HG03175 (cell line): ENCODE measurements around the gene ERP44.
"Not testable (repeated sequence)": the region's sequence is repeated elsewhere in the genome, so short reads cannot be mapped to it uniquely, and the experiment has no call there.

Experiments used
- ATAC-seq: cut with Tn5 transposase; IDR thresholded peaks from one replicate; pipeline ENCODE4 v1.9.1; 2021; ENCODE audit warnings: mild to moderate bottlenecking, moderate library complexity; ENCODE audit not compliant: unreplicated experiment

The ERP44 gene

GRCh38 chr9:100098887-100099721, at the start of gene ERP44, which contains the start of gene INVS:
TSS of gene ERP44 (minus strand) at chr9:100099000. CDS start at chr9:100098840, 160 bp downstream.
TSS of gene INVS (plus strand) at chr9:100099243. CDS start at chr9:100104522, 5,279 bp downstream.
- peak; percentile 97 for ATAC-seq

GRCh38 chr9:100145976-100146375, 47.2 kb upstream of the ERP44 start:
- ATAC-seq = not testable (repeated sequence)

GRCh38 chr9:100145167-100145934, 46.6 kb upstream of the ERP44 start:
- not testable (repeated sequence) for ATAC-seq

- ATAC-seq = not testable (repeated sequence)
Measured at GRCh38 chr9:100141862-100142261, 43.1 kb upstream of the ERP44 start.

DNA sequence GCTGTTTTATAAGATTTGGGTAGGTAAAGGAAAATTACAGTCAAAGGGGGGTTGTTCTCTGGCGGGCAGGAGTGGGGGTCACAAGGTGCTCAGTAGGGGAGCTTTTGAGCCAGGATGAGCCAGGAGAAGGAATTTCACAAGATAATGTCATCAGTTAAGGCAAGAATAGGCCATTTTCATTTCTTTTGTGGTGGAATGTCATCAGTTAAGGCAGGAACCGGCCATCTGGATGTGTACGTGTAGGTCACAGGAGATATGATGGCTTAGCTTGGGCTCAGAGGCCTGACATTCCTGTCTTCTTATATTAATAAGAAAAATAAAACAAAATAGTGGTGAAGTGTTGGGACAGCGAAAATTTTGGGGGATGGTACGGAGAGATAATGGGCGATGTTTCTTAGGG, 41.5 kb upstream of the ERP44 start:
- not testable (repeated sequence) for ATAC-seq

DNA sequence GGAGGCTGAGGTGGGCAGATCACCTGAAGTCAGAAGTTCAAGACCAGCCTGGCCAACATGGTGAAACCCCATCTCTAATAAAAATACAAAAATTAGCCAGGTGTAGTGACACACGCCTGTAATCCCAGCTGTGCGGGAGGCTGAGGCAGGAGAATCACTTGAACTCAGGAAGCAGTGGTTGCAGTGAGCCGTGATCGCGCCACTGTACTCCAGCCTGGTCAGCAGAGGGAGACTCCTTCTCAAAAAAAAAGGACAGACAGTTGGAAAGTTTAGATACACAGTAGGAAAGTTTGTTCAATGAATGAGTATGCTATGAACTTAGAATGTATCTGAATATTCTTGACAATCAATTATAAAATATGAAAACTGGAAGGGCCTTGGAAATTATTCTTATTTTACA, 38.0 kb upstream of the ERP44 start:
- not testable (repeated sequence) for ATAC-seq

DNA sequence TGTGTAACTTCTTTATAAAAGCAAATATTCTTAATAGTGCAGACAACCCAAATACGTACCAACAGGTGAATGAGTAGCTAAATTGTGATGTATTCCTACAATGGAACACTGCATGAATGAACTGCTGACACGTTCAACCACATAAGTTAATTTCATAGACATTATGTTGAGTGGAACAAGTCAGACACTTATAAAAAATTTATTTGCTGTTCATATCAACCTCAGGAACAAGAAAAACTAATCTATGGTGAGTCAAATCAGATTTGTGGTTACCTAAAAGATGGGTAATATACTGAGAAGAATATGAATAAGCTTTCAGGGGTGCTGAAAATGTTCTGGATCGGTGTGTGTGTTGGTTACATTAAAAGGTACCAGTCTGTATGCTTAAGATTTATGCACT, 35.9 kb upstream of the ERP44 start:
- ATAC-seq = no peak

DNA sequence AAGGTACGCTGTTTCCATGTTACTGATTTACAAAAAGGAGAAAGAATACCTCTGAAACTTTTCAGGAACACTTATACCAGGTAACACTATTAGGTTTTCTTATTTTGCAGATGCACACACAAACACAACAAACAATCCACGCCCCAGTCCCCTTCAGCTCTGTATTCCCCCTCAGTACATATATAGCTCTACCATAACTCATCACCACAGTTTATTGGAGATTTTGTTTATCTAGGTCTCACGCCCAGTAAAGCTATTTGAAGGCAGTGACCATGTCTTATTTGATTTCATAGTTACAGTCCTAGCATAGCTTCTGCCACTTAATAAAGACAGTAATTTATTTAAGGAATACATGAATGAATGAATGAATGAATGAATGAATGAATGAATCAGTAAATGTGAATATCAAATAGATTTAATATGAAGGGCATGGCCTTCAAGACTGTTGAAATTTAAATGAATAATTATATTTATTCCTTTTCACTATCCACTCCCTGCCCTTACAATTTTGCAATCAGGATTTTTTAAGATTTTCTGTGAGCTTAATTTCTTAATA, 33.2 kb upstream of the ERP44 start:
- ATAC-seq = no peak

GRCh38 chr9:100131216-100131615, 32.4 kb upstream of the ERP44 start:
- no peak for ATAC-seq

- ATAC-seq = no peak
Measured at GRCh38 chr9:100129772-100130171, 31.0 kb upstream of the ERP44 start.

GRCh38 chr9:100126423-100126822, 27.6 kb upstream of the ERP44 start:
- ATAC-seq = no peak

DNA sequence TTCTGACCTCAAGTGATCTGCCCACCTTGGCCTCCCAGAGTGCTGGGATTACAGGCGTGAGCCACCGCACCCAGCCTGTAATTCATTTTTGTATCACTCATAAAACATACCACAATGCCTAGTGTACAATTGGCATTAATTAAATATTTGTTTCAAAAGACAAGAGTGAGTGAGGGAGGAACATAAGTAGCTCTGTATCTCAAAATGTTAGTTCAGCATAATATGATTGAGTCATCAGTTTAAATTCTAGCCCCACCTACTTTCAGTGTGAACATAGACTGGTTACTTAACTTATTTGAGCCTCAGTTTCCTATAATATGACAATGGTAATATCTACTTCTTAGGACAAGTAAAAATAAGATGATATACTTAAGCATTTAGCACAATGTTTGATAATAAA, 27.1 kb upstream of the ERP44 start:
- no peak for ATAC-seq

DNA sequence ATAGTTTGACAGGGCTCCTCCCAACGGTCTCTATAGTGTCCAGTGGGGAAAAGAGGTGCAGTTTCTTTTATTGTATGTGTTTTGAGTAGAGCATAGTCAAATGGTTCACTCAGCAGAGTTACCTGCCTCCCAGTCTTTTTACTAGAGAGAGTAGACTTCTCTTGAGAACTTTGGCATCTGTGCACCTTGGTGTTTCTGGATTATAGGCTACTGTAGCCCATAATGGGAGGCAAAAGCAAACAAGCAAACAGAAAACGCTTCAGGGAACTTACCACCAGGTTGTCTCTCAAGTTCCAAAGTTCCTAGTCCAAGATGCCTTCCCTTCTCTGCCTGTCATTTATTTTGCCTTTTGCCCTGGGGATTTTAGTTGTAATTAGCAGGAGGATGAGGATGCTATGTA, 26.4 kb upstream of the ERP44 start:
- no peak for ATAC-seq

DNA sequence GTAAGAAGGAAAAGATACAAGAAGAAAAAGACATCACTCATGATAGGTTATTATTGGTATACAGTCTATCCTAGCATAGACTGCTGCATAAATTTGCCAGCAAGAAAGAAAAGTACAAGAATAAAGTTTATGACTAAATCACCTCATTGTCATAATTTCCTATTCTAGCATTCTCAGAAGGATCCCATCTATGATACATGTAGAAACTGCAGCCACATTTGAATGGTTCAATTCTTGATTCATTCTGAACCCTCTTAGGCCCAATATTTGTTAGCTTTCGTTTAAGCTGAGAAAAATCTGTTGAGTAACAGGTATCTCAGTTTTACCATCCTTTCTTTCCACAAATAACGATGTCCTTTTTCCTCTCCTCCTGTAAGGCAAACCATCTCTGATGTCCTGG, 21.5 kb upstream of the ERP44 start:
- no peak for ATAC-seq

- no peak for ATAC-seq
Measured at GRCh38 chr9:100117316-100117715, 18.5 kb upstream of the ERP44 start.

DNA sequence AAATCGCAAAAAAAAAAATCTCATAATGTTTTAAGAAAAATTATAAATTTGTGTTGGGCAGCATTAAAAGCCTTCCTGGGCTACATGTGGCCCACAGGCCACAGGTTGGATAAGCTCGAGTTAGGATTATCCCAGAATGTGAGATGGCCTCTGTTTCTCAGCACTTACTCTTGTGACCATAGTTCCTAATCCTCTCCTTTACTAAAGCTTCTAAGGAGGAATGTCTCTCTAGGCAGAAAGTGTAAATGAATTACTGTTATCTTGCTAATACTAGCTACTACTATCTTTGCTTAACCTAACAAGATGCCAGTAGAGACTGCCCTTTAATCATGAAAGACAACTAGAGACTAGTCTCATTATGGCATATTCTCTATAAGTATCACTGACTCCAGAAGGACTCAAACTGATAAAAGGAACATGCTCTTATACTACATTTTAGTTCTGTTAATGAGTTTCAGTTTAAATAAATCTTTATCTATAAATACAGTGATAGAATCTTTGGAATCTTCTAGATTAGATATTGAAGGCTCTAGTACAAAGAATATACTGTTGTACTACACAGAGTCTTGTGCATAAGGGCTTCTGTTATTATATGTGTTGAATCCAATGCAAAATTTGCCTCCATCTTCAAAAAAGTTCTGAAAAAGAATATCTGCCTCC, 14.0 kb upstream of the ERP44 start:
- ATAC-seq = no peak

DNA sequence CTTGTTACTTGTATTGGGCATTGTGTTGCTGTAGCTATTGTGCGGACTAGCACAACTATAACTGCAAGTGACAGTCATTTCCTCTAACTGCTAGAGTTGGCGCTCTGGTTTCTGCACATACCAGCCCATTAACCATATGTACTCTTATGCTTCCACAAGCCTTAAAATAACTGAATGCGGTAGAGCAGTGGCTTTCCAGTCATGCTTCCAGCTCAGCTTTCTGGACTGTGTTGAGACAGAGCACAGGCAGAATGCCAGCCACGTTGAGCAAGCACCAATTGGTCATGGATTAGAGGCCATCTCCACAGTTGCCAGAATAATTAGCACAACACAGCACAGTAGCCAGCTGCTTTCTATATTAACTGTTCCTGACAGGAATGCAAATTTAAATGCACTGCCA, 12.4 kb upstream of the ERP44 start:
- no peak for ATAC-seq

- no peak for ATAC-seq
Measured at GRCh38 chr9:100108559-100108958, 9.8 kb upstream of the ERP44 start.

DNA sequence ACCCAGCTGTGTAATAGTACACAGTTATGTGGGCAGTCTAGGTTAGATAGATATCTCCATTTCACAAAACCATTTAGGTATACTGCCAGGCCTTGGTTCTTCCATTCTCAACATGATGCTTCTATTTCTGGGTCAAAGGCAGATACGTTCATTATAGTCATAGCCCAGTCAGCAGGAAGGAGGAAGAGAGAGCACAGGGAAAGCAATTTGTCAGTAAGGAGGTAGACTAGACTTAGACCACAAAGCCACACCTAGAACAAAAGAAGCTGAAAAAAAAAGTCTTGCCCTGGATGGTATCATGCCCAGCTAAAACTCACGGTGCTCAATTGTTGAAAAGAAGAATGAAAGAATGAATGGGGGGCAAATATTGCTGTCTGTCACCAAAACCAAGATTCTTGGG, 7.8 kb upstream of the ERP44 start:
- ATAC-seq = no peak

- ATAC-seq = no peak
Measured at GRCh38 chr9:100105861-100106260, 7.1 kb upstream of the ERP44 start.

GRCh38 chr9:100104314-100104713, 5.5 kb upstream of the ERP44 start:
- no peak for ATAC-seq
